GM12864 (cell line): ENCODE measurements around the gene CAV2.

Experiments
- DNase-seq: peaks from one replicate; pipeline ENCODE4 v3.0.0-alpha.2; 2011; ENCODE audit warnings: low read depth
- H3K4me3 ChIP-seq: 2 replicates; pipeline ENCODE4 v1.5.1; 2011; ENCODE audit warnings: mild to moderate bottlenecking, low read depth, low read length, control low read depth
- TF ChIP-seq, protein P1 (sequence below): IDR thresholded peaks from 2 replicates; pipeline ENCODE4 v1.5.1; 2011; ENCODE audit warnings: low read depth, mild to moderate bottlenecking, moderate library complexity, low read length, control low read depth, inconsistent platforms; ENCODE audit errors: missing control alignments

Gene CAV2

GRCh38 chr7:116525913-116526861 is 26.6 kb downstream of the CAV2 start:
- peak; percentile 37 for DNase-seq
- TF ChIP-seq, protein P1, sequence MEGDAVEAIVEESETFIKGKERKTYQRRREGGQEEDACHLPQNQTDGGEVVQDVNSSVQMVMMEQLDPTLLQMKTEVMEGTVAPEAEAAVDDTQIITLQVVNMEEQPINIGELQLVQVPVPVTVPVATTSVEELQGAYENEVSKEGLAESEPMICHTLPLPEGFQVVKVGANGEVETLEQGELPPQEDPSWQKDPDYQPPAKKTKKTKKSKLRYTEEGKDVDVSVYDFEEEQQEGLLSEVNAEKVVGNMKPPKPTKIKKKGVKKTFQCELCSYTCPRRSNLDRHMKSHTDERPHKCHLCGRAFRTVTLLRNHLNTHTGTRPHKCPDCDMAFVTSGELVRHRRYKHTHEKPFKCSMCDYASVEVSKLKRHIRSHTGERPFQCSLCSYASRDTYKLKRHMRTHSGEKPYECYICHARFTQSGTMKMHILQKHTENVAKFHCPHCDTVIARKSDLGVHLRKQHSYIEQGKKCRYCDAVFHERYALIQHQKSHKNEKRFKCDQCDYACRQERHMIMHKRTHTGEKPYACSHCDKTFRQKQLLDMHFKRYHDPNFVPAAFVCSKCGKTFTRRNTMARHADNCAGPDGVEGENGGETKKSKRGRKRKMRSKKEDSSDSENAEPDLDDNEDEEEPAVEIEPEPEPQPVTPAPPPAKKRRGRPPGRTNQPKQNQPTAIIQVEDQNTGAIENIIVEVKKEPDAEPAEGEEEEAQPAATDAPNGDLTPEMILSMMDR = peak; percentile 77
- peak overlapping the region; percentile 71 for H3K4me3 ChIP-seq

- no peak for DNase-seq
- no peak overlapping the region; the same call in 1 of the 2 replicates for H3K4me3 ChIP-seq
- TF ChIP-seq, protein P1 = no peak
Observed at GRCh38 chr7:116526897-116527296, 27.4 kb downstream of the CAV2 start.

DNA sequence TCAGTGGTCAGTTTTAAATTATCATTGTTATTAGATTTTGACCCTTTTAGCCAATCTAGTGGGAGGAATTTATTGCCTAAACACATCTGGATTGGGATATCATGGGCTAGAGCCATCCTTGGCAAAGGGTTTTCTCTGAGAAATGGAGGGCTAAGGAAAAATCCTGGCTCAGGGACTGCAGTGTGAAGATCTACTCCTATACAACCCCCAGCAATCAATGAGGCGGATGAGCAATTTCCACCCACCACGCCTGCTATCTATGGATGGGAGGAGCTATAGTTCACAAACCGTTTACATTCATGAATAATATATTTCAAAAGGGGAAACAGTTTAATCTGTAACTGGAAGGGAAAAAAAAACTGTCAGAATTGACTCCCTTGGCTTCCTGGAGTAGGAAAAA is 28.0 kb downstream of the CAV2 start:
- DNase-seq = no peak
- H3K4me3 ChIP-seq = no peak overlapping the region

GRCh38 chr7:116528008-116528789 is 28.7 kb downstream of the CAV2 start:
- TF ChIP-seq, protein P1 = no peak
- no peak for DNase-seq
- H3K4me3 ChIP-seq = no peak overlapping the region

More for the DNA sequence above, 28.0 kb downstream of the CAV2 start:
- TF ChIP-seq, protein P1 = no peak

- DNase-seq = no peak
- no peak overlapping the region for H3K4me3 ChIP-seq
- TF ChIP-seq, protein P1 = no peak
Observed at GRCh38 chr7:116529250-116529649, 29.7 kb downstream of the CAV2 start.

GRCh38 chr7:116530107-116530820 is 30.7 kb downstream of the CAV2 start:
- TF ChIP-seq, protein P1 = no peak
- no peak for DNase-seq
- H3K4me3 ChIP-seq = no peak overlapping the region
